A673 (cell line): ENCODE measurements around the gene BMPR1B. TPM values are rescaled to one million over a fixed set of nuclear protein-coding genes. Genes with fewer than 3 reads are reported as not detected.

ENCODE experiments used
- BruUV-seq: library from RNA; stranded (reverse); fragments of 400-500 nt; replicated peaks from 2 replicates; lab custom pipeline; 2021; lab: Mats Ljungman, UMichigan
- CTCF ChIA-PET: fragments of 300-600 bp; sonication (Branson Sonifier 250); formaldehyde crosslinking; loops from one replicate; lab custom pipeline; 2022; ENCODE audit warnings: antibody characterized with exemption; lab: Charles Lee
- POLR2A ChIA-PET: fragments of 300-600 bp; sonication (Branson Sonifier 250); formaldehyde crosslinking; loops from one replicate; lab custom pipeline; 2022; ENCODE audit warnings: antibody characterized with exemption; ENCODE audit not compliant: low non-redundant PET; lab: Charles Lee
- DNase-seq: peaks from one replicate; pipeline ENCODE4 v3.0.0-alpha.2; 2015; ENCODE audit warnings: low spot score
- H3K27ac ChIP-seq: fragments of 200-600 bp; sonication (generic); 2 replicates; pipeline ENCODE4 v1.5.1; 2016; ENCODE audit warnings: mixed run types, low read depth, mild to moderate bottlenecking, mixed read lengths, antibody characterized with exemption, low read length; ENCODE audit not compliant: poor library complexity, severe bottlenecking
- H3K27me3 ChIP-seq: fragments of 200-600 bp; sonication (generic); replicated peaks from 2 replicates; pipeline ENCODE4 v1.6.1; 2017; ENCODE audit warnings: mixed run types, low read depth, mild to moderate bottlenecking, mixed read lengths, antibody characterized with exemption, low read length; ENCODE audit not compliant: insufficient read depth, poor library complexity
- H3K36me3 ChIP-seq: fragments of 200-600 bp; sonication (generic); 2 replicates; pipeline ENCODE4 v1.6.1; 2016; ENCODE audit warnings: mixed run types, mild to moderate bottlenecking, mixed read lengths, antibody characterized with exemption, low read length; ENCODE audit not compliant: insufficient read depth, poor library complexity, severe bottlenecking
- H3K4me1 ChIP-seq: fragments of 200-600 bp; sonication (generic); 2 replicates; pipeline ENCODE4 v1.6.1; 2017; ENCODE audit warnings: mixed run types, mild to moderate bottlenecking, mixed read lengths, antibody characterized with exemption, low read length; ENCODE audit not compliant: insufficient read depth, poor library complexity, severe bottlenecking
- H3K4me3 ChIP-seq: fragments of 200-600 bp; sonication (generic); 2 replicates; pipeline ENCODE4 v1.5.1; 2016; ENCODE audit warnings: low read depth, mixed run types, mild to moderate bottlenecking, mixed read lengths, low read length; ENCODE audit not compliant: poor library complexity, severe bottlenecking
- H3K9me3 ChIP-seq: fragments of 200-600 bp; sonication (generic); 2 replicates; pipeline ENCODE4 v1.6.1; 2016; ENCODE audit warnings: mixed run types, low read depth, mild to moderate bottlenecking, mixed read lengths, antibody characterized with exemption, low read length; ENCODE audit not compliant: poor library complexity, severe bottlenecking
- EZH2 ChIP-seq: fragments of 200-600 bp; sonication (generic); IDR thresholded peaks from 2 replicates; pipeline ENCODE4 v1.6.1; 2017; ENCODE audit warnings: borderline replicate concordance, low read depth, mild to moderate bottlenecking, mixed read lengths, antibody characterized with exemption, low read length; ENCODE audit not compliant: poor library complexity, severe bottlenecking
- intact Hi-C: fragments of 100-400 bp; cut with micrococcal nuclease; formaldehyde crosslinking; loops from one replicate; pipeline ENCODE4 v1.10.0; 2022; ENCODE audit not compliant: unreplicated experiment
- total RNA-seq: library from RNA; stranded (reverse); gene quantifications from 2 replicates; pipeline ENCODE4 v1.2.3, GENCODE V29; 2021
- TF ChIP-seq, protein P1 (sequence below): fragments of 300-800, 200-600 bp; sonication (generic); conservative IDR thresholded peaks from 2 replicates; pipeline ENCODE4 v1.5.1; 2017; ENCODE audit warnings: low read depth, mild to moderate bottlenecking, antibody characterized with exemption, low read length, moderate library complexity, mixed read lengths

The BMPR1B gene
- total RNA-seq, 1 experiment from 2014 or later = 2.2 TPM

DNA sequence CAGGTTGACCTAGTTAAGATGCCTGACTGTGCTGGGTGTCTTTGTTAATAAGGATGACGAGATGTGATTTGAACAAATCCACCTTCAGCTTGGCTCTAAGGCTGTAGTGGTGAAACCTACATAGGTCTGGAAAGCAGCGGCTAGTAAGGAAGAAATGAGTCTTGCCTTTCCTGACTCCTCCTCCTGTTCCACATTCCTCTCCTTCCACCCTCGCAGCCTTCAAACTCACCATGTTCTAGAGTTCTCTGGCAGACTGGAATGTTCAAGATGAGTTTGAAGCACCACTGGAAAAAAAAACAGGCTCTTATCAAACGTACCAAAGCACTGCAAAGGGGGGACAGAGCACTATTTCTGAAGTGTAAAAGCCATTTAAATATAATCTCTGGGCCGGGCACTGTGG is 395.4 kb downstream of the BMPR1B start:
- Histone ChIP-seq H3K4me1 (no peaks in the 10 kb centered on the region), H3K27ac (no peak overlapping the region), H3K9me3 (no peaks in the 10 kb centered on the region), H3K27me3 (no peaks in the 10 kb centered on the region), H3K36me3 (no peaks in the 10 kb centered on the region), H3K4me3 (no peak overlapping the region)
- CTCF ChIA-PET = no interaction called here
- POLR2A ChIA-PET = no interaction called here
- intact Hi-C loops = no loop called here
- DNase-seq = no peak
- BruUV-seq = no TSS peak
- TF ChIP-seq EZH2 = no peak
- TF ChIP-seq, protein P1, sequence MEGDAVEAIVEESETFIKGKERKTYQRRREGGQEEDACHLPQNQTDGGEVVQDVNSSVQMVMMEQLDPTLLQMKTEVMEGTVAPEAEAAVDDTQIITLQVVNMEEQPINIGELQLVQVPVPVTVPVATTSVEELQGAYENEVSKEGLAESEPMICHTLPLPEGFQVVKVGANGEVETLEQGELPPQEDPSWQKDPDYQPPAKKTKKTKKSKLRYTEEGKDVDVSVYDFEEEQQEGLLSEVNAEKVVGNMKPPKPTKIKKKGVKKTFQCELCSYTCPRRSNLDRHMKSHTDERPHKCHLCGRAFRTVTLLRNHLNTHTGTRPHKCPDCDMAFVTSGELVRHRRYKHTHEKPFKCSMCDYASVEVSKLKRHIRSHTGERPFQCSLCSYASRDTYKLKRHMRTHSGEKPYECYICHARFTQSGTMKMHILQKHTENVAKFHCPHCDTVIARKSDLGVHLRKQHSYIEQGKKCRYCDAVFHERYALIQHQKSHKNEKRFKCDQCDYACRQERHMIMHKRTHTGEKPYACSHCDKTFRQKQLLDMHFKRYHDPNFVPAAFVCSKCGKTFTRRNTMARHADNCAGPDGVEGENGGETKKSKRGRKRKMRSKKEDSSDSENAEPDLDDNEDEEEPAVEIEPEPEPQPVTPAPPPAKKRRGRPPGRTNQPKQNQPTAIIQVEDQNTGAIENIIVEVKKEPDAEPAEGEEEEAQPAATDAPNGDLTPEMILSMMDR = no peak

DNA sequence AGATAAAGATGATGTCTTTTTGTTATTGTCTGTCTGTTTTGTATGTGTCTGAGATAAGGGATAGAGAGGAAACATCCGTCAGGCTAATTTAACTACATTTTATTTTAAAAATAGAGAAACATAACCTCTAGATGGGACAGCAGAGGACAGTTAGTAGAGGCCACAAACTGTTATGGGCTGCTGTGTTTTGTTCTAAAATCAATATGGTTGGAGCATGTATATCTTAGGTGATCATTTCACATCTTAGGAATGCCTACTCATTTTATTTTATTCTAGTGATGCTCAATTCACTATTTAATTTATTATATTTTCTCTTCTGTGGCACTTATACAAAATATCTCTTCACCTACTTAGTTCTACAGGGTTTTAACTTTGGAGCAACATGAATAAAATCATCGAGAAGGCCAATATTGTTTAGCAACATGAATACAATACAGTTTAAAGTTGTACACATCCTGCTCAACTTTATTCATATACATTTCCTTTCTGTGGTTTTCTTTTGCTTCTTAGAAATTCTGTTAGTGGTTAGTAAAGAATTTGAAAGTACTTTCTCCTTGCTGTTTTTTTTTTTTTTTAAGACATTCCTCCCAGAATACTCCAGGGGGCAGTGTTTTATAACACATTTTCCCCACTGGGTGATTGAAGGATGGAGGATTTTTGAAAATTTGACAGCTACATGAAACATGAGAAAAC is 398.1 kb downstream of the BMPR1B start:
- ChIA-PET CTCF (interaction anchor here (0.7 kb wide), 1 partner anchor 1194 kb away, joined by 3 read pairs; no protein-coding TSS in a partner anchor), POLR2A (no interaction called here)
- no TSS peak for BruUV-seq
- peak; percentile 42 for DNase-seq
- TF ChIP-seq, protein P1 = peak; percentile 62
- TF ChIP-seq EZH2 = no peak
- Histone ChIP-seq H3K4me3 (no peak overlapping the region), H3K27me3 (no peaks in the 10 kb centered on the region), H3K27ac (no peak overlapping the region), H3K9me3 (no peaks in the 10 kb centered on the region), H3K4me1 (no peaks in the 10 kb centered on the region), H3K36me3 (no peaks in the 10 kb centered on the region)
- intact Hi-C loops = no loop called here

DNA sequence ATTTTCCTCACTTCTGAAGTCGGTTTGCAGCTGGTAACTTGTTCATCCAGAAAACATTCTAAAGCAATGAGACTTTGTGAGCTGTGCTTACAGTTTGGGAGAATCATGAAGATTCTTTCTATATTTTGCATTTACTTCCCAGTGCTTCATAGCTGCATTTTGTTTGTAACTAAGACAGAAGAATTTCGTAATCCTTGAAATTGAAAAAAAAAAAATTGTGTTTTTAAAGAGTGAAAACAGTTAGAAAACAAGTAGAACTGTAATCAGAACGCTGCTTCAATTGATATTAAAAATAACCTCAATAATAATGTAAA is 398.7 kb downstream of the BMPR1B start:
- ChIA-PET CTCF (no interaction called here), POLR2A (no interaction called here)
- DNase-seq = no peak
- Histone ChIP-seq H3K27me3 (no peaks in the 10 kb centered on the region), H3K27ac (no peak overlapping the region), H3K4me3 (no peak overlapping the region), H3K4me1 (no peaks in the 10 kb centered on the region), H3K36me3 (no peaks in the 10 kb centered on the region), H3K9me3 (no peaks in the 10 kb centered on the region)
- TF ChIP-seq EZH2 = no peak
- TF ChIP-seq, protein P1 = 0 out of 2 replicates have a peak, but pooled peaks have one; percentile 3
- intact Hi-C loops = no loop called here
- BruUV-seq = no TSS peak
